ACHN (cell line): ENCODE measurements around the gene SALL4.
"Not testable (repeated sequence)": the region's sequence is repeated elsewhere in the genome, so short reads cannot be mapped to it uniquely, and the experiment has no call there.

Source experiments
- DNase-seq: peaks from one replicate; pipeline ENCODE4 v3.0.0-alpha.2; 2015
- in situ Hi-C: cut with HindIII; loops from 2 replicates; pipeline ENCODE4 v1.10.0; 2017; ENCODE audit warnings: low sequenced_read_pairs, low pct_ligation_motif_present, low pct_unique_long_range_greater_than_20kb

The SALL4 gene

GRCh38 chr20:51802170-51802751, at the start of gene SALL4:
Gene SALL4 (minus strand): TSS chr20:51802521. CDS start chr20:51802408, 113 bp downstream.
- in situ Hi-C loops, result no loop called here
- no peak for DNase-seq

- in situ Hi-C loops, result no loop called here
These were observed 46.0 kb upstream of the SALL4 start for GRCh38 chr20:51848346-51848745.

GRCh38 chr20:51840865-51841264, 38.5 kb upstream of the SALL4 start:
- DNase-seq, result no peak
- in situ Hi-C loops, result no loop called here

More at GRCh38 chr20:51848346-51848745, 46.0 kb upstream of the SALL4 start:
- DNase-seq, result no peak

GRCh38 chr20:51837876-51838420, 35.6 kb upstream of the SALL4 start:
- no peak for DNase-seq
- in situ Hi-C loops, result no loop called here

GRCh38 chr20:51837436-51837835, 35.1 kb upstream of the SALL4 start:
- in situ Hi-C loops, result no loop called here
- no peak for DNase-seq

- in situ Hi-C loops, result no loop called here
- no peak for DNase-seq
These were observed 31.0 kb upstream of the SALL4 start for GRCh38 chr20:51833326-51833725.

GRCh38 chr20:51832276-51832675, 30.0 kb upstream of the SALL4 start:
- in situ Hi-C loops, result no loop called here
- DNase-seq, result no peak

- no peak for DNase-seq
- in situ Hi-C loops, result no loop called here
These were observed 29.5 kb upstream of the SALL4 start for GRCh38 chr20:51831866-51832265.

GRCh38 chr20:51830538-51830937, 28.2 kb upstream of the SALL4 start:
- in situ Hi-C loops, result no loop called here
- no peak for DNase-seq

- in situ Hi-C loops, result no loop called here
- no peak for DNase-seq
These were observed 26.4 kb upstream of the SALL4 start for GRCh38 chr20:51828762-51829161.

- in situ Hi-C loops, result no loop called here
These were observed 24.1 kb upstream of the SALL4 start for GRCh38 chr20:51826372-51826771.

GRCh38 chr20:51818479-51819008, 16.2 kb upstream of the SALL4 start:
- in situ Hi-C loops, result no loop called here
- DNase-seq, result no peak

More at GRCh38 chr20:51826372-51826771, 24.1 kb upstream of the SALL4 start:
- no peak for DNase-seq

GRCh38 chr20:51816856-51817255, 14.5 kb upstream of the SALL4 start:
- DNase-seq, in situ Hi-C loops: not testable (repeated sequence)

- in situ Hi-C loops, result no loop called here
- no peak for DNase-seq
These were observed 13.2 kb upstream of the SALL4 start for GRCh38 chr20:51815383-51816076.

- DNase-seq, result no peak
- in situ Hi-C loops, result no loop called here
These were observed 10.5 kb upstream of the SALL4 start for GRCh38 chr20:51812861-51813260.

- no peak for DNase-seq
- in situ Hi-C loops, result no loop called here
These were observed 9.3 kb upstream of the SALL4 start for GRCh38 chr20:51811514-51812128.

GRCh38 chr20:51811042-51811355, 8.7 kb upstream of the SALL4 start:
- in situ Hi-C loops, result no loop called here
- no peak for DNase-seq

- no peak for DNase-seq
- in situ Hi-C loops, result no loop called here
These were observed 8.1 kb upstream of the SALL4 start for GRCh38 chr20:51810155-51811041.
